Activated CD8-positive, alpha-beta memory T cell treated with anti-CD3 and anti-CD28 coated beads for 48 hours (primary cell): ENCODE data around the gene PCED1A.

Experiments used
- DNase-seq, 3 experiments: peaks; one replicate each; pipeline ENCODE4 v3.0.0-alpha.2; 2020; ENCODE audit warnings: low read depth in 2 of 3, low spot score in 2 of 3

Gene PCED1A, protein sequence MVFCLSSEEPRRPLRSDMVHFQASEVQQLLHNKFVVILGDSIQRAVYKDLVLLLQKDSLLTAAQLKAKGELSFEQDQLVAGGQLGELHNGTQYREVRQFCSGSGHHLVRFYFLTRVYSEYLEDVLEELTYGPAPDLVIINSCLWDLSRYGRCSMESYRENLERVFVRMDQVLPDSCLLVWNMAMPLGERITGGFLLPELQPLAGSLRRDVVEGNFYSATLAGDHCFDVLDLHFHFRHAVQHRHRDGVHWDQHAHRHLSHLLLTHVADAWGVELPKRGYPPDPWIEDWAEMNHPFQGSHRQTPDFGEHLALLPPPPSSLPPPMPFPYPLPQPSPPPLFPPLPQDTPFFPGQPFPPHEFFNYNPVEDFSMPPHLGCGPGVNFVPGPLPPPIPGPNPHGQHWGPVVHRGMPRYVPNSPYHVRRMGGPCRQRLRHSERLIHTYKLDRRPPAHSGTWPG

DNA sequence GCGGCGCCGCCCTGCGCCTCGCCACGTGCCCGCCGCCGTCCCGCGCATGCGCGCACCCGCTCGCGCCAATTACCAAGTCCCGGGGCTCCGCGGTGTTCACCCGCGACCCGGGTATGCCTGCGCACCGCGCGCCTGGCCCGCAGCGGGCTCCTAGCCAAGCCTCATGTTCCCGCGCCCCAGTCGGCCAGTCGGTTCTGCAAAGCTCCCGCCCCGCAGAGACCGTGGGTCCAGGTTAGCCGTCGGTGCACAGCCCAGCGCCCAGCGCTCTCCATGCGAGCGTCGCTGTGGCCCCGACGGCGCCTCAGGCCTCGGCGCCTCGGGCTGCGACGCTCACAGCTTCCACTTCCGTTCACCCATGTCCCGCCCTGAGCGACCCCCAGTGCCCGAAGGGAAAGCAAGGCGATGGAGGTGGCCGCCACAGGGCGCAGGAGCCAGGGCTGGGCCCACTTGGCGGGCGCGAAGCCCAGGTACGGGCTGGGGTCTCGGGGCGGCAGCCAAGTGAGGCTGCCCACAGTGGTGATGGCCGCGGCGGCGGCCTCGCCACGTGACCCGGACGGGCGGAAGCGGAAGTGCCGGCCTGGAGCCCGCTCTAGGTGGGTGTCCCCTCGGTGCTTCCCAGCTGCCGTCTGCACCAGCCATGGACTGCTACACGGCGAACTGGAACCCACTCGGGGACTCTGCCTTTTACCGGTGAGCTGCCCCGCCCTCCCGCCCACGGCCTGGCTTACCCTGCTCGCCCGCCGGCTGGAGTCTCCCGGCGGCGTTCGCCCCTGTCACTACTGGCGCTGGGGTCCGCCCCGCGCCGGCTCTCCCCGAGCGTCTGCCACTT lies at the start of gene PCED1A, which contains the start of gene VPS16:
Gene PCED1A (minus strand): TSS at position 518 of the 829 bp plus-strand sequence. CDS start 743 bp downstream, outside the sequence.
Gene VPS16 (plus strand): TSS at position 608 of the 829 bp plus-strand sequence. CDS start 30 bp downstream, at position 638.
- peak; percentile 76 to 92 (median 85) for DNase-seq

DNA sequence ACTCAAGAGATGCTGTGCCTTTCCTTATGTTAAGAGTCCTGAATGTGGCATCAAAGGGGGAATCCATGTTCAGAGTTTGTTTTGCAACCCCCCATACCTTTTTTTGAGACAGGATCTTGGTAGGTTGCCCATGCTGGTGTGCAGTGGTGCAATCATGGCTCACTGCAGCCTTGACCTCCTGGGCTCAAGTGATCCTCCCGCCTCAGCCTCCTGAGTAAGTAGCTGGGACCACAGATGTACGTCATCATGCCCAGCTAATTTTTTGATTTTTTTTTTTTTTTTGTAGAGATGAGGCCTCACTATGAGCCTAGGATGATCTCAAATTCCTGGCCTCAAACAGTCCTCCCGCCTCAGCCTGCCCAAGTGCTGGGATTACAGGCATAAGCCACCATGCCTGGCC lies 49.3 kb upstream of the PCED1A start:
- no peak for DNase-seq

DNA sequence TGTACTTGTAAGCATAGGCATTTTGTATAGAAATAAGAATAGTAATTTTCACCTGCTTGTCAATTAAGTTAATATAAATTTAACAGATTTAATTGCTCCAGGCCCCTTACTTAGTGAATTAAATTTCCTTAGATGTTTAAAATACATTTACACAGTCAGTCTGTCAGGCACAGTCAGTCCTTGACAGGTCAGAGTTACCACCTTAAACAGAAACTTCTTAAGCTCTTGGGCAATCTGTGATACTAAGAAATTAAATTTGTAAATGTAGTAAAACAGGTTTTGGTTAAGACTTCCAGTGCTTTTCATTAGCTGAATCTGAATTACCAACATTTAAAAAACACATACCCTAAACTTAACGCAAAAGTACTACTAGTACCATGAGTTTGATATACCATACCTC lies 48.8 kb upstream of the PCED1A start:
- no peak for DNase-seq

DNA sequence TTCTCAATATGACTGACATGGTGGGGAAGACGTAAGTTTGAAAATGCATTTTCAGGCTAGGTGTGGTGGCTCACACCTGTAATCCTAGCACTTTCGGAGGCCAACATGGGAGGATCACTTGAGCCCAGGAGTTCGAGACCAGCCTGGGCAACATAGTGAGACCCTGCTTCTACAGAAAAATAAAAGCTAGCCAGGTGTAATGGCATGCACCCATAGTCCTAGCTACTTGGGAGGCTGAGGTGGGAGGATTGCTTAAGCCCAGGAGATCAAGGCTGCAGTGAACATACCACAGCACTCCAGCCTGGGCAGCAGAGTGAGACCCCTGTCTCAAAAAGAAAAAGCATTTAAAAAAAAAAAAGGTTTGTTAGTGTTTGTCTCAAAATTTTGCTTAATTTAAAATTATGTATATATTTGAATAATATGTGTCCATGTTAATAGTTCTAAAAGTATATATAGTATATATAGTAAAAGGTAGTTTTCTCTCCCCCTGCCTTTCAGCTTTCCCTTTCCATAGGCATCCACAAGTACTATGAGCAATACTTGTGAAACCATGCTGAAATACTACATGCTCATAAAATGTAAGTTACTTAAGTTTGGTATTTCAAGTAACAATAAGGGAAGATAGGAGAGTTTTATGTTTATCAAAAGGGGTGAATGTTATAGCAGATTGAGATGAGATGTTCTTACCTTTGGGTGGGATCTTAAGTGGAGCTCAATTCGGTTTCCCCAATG lies 47.9 kb upstream of the PCED1A start:
- no peak for DNase-seq

DNA sequence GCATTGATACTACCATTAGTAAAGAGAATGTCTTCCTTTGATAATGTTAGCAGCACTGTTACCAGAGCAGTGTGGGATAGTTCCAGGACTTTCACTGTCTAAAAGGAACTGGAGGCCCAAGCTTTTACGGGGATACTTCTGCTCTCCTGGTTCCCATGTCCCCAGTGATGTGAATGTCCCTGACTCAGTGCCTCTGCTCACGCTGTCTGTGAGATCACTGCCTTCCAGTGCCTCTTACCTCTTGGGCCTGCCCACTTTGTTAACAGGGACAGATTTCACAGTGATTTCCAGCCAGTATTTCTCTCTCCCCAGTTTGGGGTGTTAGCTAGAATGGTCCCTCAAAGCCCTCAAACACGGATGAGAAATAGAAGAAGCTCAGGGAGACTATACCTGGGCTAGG lies 47.3 kb upstream of the PCED1A start:
- DNase-seq, result no peak

DNA sequence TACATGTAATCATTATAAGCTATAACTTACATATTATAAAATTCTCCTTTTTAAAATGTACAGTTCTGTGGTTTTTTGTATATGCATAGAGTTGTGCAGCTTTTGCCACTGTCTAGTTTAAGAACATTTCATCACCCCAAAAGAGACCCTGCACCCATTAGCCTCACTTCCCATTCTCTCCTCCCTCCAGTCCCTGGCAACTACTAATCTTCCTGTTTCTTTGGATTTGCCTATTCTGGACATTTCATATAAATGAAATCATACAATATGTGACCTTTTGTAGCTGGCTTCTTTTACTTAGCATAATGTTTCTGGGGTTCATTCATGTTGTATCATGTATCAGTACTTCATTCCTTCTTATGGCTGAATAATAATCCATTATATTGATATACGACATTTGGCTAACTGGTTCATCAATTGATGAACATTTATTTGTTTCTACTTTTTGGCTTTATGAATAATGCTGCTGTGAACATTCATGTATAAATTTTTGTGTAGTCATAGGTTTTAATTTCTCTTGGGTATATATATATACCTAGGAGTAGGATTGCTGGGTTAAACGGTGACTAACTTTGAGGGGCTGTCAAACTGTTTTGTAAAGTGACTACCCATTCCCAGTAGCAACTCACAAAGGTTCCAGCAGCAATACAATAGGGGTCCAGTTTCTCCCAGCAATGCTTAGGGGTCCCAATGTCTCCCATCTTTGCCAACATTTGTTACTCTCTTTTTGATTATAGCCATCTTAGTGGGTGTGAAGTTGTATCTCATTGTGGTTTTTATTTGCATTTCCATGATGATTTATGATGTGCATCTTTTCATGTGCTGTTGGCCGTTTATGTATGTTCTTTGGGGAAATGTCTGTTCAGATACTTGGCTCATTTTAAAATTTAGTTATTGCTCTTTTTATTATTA lies 43.5 kb upstream of the PCED1A start:
- DNase-seq, result no peak

DNA sequence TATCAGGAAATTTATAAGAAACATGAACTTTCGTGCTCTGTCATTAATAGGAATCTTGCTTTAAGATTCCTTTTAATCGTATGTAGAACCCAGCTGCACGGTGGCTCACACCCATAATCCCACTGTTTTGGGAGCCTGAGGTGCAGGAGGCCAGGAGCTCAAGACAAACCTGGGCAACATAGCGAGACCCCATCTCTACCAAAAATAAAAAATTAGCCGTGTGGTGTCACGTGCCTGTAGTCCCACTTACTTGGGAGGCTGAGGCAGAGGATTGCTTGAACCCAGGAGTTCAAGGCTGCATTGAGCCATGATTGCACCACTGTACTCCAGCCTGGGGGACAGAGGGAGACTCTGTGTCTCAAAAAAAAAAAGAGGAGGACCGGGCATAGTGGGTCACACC lies 40.2 kb upstream of the PCED1A start:
- DNase-seq, result no peak

DNA sequence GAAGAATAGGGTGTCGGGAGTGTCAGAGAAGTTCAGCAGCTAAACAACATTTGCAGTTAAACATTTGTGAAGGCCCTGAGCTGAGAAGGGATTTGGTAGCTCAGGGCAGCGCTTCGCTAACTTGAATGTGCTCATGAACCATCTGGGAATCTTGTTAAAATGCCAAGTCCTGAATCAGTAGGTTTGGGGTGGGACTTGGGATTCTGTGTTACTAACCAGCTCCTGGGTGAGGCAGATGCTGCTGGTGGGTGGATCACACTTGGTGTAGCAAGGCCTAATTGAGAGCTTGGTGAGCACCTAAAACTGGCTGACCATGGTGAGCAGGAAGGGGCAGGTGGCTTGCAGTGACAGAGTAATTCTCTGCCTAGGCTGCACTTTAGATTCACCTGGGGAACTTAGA lies 38.7 kb upstream of the PCED1A start:
- no peak for DNase-seq

DNA sequence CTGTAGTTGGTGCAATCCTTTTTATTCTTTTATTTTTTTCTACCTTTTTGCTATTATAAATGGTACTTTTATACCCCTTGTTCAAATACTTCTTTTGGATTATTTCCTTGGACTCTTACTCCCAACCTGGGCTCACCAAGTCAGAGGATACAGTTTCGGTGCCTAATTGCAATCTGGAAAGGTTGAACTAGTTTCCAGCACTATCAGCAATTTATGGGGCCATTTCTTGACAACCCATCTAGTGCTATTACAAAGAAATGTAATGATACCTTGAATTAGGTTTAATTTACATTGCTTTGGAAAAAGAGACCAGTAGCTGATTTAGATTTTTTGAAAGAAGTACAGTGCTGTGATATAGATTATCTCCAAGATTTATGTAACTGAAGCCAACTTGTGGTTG lies 38.1 kb upstream of the PCED1A start:
- DNase-seq, result no peak

DNA sequence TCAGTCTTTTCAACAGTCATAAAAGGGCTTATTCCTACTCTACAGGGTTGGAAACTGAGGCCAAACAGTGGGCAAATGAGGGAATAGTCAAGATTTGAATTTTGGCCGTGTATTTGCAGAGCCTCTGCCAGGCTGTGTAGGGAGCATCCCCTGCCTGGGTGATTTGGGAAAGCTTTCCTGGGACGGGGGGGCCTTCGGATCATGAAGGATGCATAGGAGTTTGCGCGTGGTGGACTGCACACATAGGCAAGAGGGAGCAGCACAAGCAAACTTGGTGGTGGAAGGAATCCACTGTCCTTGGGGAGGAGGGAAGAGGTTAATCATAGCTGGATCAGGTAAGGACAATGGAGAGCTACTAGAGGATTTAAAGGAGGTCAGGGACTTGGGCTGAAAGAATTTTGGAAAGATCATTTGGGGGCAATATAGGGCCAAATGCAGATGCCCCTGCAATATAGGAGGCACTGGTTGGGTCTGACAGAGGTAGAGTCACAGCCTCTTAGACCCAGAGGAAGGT lies 35.3 kb upstream of the PCED1A start:
- DNase-seq, result no peak

DNA sequence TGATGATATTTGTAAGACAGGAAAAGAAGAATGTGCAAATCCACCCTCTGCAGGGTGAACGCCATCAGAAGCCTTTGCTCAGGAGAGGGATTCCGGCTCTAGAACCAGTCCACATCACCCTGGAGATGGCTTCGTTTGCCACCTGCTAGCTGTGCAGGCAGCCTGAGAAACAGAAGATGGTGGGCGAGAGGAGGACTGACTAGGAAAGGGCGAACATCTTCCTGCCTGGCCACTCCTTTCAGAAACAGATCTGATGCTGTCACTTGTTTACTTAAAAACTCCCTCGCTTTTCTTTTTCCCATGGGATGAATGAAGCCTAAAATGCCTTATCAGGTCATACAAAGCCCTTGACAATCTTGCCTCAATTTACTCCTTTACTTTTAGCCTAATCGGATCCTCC lies 34.0 kb upstream of the PCED1A start:
- no peak for DNase-seq

DNA sequence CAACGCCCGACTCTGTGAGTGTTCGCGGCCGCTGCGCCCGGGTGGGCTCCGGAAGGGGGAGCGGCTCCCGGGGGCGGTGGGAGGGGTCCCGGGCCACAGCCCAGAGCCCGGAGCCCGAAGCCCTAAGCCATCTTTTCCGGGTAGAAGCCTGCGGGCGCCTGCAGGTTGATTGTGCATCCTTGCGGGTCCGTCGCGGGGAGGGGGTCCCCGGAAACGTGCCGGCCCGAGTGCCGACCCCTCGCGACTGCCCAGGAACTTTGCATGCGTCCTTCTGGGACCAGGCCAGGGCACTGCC lies 33.2 kb upstream of the PCED1A start:
- peak in 1 of 3 experiments; percentile 53 for DNase-seq

DNA sequence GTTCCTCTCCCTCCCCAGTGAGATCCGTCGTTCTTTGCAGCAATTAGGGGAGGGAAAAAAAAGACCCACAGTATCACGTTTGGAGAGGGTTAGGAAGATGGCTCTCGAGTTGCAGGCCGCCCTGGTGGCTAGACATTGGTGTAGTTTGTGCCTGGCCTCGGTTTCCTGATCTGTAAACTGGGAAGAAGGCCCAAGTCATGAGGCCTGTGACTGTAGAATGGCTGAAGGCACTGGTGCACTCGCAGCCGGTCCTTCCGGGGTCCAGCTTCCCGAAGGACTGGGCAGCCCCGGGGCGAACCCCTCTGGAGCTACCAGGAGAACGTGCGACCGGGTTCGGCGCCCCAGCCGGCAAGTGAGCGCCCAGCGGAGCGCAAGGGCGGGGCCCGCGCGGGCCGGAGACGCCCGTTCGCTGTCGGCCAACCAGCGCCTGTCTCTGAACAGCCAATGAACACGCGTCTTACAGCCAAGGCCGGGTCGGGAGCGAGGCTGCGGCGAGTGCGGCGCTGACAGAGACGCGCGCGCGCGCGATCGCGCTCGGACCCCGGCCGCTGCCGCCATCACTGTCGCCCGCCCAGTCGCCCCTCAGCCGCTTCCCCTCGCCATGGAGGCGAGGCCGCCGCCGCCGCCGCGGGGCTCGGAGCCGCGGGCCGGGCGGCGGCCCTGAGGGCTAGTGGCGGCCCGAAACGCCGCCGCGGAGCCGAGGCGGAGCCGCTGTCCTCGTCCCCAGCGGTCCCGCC lies 32.7 kb upstream of the PCED1A start, which contains the start of gene PTPRA:
Gene PTPRA (plus strand): TSS at position 472 of the 737 bp plus-strand sequence. CDS start 90,797 bp downstream, outside the sequence.
- DNase-seq, result peak; percentile 75 to 91 (median 78)

DNA sequence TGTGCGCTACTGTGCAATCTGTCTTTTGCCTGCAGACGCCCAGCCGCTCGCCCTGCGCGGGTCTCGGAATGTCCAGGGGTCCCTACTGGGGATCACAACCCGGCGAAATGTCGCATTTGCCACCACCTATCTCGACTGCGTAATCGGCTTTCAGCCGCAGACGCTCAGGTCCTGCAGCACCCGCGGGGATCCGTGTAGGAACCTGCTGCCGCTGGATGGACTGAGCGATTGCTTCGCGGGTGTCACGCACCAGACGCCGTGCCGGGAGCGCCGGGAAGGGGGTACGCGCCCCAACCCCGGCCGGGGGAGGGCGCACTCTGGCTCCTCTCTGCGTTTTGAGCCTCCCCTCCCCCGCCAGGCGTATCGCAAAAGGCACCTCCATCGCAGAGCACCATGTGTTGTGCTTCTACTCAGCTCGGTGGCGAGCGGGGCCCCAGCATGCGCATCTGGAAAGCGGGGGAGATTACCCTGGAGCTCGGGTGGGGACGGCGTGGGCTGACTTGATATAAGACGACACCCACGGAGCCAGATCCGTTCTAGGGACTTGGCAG lies 32.1 kb upstream of the PCED1A start:
- peak; percentile 63 to 70 (median 67) for DNase-seq

DNA sequence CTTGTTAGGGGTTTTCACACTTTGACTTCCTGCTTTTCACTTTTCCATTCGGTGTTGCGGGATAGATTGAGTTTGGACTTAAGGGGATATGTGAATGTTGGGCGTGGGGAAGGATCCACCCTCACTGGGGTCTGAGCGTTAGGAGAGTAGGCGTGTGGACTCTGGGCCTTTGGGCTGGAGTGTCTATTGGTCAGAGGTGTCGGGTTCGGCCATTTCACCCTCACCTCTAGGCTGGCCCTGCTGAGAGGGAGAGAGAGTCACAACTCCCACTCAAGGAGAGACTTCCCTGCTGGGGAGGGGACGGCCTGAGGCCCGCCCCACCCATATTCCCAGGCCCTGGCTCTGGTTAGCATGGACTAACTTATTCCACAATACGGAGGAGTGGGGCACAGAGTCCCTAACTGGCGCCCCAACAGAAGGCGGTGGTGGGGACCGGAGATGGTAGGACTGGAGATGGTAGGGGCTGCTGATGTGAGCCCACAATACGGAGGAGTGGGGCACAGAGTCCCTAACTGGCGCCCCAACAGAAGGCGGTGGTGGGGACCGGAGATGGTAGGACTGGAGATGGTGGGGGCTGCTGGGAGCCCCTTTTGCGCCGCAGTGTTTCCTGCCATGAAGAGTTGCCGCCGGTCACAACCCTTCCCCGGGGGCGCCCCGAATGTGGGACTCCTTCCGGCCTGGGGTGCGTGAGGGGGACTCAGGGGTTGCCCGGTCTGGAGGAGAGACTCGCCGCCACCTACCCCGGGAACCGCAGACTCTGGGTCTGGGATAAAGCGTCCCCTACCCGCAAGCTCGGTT lies 31.4 kb upstream of the PCED1A start:
- peak in 1 of 3 experiments; percentile 51 for DNase-seq

DNA sequence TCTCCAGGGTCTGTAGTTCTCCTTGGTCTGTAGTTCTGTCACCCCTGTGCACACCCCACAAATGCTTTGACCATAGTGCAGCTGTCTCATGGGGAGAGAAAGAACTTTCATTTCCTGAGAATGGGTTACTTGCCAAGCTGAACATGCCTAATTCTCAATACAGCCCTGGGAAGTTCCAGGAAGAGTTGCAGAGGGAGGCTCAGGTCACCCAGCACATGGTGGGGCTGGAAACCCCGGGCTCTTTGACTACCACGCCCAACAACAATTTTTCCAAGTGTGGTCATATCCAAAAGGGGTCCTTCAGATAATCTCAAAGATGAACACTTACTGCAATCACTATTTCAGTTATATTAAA lies 30.6 kb upstream of the PCED1A start:
- DNase-seq, result no peak

DNA sequence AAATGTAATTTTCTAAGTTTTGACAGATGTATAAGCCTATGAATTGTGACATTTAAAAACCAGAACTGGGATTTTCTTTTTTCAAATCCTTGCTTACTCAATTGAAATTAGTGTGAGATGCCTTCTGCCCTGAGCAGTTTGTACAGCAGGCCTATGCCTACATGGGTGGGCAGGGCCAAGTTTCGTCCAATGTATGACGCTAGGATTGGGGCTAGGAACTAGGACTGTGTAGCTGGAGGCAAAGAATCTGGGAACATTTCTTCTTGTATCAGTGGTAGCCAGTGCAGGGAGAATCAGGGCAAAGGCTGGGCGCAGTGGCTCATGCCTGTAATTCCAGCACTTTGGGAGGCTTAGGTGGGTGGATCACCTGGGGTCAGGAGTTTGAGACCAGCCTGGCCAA lies 28.9 kb upstream of the PCED1A start:
- no peak for DNase-seq

DNA sequence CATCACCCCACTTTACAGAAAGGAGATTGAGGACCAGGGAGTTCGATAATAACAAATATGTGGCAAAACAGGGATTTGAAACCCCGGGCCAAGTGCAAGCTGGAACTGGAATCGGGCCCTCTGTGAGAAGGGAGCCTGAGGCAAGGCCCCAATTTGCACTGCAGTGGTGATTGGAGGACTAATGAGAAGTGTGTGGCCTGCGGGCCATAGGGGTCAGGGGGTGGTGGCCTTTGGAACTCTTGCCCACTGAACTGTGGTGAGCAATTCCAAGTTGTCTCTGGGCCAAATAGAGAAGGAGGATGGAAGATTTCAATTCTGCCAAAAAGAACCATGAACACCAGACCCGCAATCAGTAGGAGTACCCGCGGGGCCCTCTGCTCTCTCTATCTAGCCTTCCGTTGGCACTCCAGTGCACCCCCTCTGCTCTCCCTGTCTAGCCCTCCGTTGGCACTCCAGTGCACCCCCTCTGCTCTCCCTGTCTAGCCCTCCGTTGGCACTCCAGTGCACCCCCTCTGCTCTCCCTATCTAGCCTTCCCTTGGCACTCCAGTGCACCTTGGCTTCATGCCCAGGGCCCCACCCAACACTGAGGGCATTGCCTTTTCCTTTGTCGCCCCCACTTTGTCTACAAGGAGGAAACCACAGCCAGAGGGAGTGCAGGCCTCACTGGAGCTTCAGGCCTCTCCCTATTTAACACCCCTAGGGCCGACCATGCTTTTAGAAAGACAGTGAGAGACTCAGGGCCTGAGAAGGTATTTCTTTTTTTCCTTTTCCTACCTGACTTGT lies 26.8 kb upstream of the PCED1A start:
- no peak for DNase-seq
